ENCODE measurements around the gene TMPRSS4.

Gene TMPRSS4

DNA sequence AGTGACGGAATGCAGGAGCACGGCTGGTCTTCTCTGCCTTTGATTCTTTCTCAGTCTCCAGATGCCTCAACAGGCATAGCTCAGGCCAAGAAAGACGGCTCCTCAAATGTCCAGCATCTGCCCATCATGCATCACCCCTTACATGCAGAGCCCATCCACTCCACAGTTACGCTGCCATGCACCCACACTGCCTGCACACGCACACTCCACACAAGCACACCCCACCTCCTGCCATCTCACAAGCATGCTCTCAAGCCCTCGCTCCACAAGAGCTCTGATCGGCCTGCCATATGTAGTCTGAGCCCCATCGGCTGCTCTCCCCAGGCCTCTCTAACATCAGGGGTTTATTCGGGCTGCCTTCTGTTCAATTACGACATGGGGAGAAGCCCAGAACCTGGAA is 56.9 kb downstream of the TMPRSS4 start:
- no peak for DNase-seq (ENCODE audit: low read depth in 1 of 2, low spot score in 1 of 2)

DNA sequence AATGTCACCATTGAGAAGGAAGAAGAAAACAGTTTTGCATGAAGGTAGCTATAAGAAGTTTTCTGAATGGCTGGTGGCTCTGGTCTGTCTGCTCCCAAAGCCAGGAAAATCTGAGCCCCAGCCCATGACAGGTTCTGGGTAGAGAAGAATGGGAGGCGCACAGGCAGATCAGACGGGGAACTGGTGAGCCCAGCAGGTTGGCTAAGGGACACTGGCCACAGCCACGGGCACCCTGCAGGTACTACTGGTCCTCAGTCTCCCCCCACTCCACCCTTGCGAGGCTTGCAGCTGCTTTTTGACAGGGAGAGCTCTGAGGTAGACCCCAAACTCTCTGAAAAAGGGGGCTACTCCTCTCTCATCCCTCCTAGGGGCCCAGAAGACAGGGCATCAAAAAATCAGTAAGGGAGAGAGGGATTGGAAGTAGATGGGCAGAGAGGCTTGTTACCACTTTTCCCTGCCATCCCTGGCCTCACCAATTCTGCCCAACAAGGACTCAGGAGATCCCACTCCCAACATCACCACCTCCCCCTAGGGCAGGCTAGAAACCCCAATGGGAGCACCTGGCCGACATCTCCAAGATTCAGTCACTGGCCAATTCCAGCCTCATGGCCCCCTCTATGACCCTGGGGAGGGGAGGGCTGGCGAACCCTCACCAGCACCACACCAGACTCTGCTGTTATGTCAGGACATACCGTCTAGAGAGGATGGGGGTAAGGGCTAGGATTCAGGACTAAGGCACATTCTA is 58.3 kb downstream of the TMPRSS4 start:
- no peak for DNase-seq (ENCODE audit: low read depth in 1 of 2, low spot score in 1 of 2)

DNA sequence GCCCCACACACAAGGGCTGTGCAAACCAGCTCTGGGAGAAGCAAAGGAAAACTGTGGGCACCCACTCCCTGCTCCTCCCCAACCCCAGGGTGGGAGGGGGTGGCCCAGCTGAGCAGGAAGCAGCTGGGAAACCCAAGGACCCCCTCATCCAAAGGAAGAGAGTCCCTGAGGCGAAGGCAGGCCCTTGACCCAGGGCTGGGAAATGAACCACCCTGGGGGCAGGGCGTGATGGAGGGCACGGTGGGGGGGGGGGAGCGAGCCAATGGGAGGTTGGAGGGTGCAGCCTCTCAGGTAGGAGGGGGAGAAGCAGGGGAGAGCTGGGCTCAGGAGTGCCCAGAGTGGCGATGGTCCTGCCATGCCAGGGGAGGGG is 58.9 kb downstream of the TMPRSS4 start:
- no peak for DNase-seq (ENCODE audit: low read depth in 1 of 2, low spot score in 1 of 2)

DNA sequence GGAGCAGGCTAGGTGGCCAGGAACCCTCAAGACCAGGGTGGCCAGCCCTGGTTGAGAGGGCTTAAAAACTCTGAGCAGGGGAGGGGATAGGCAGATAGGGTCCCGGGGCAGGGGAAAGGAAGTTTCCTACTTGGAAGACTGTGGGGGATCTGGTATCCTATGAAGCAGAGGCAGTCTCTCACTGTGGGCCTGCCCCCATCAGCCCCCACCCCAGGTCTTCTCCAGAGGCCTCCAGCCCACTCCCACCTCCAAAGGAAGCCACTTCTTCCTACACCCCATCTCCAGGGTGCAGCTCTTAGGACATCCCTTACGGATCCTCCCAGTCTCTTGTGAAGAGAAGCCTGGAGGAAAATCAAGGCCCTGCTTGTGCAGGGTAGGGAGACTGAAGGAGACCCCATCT is 59.5 kb downstream of the TMPRSS4 start:
- DNase-seq (ENCODE audit: low read depth in 1 of 2, low spot score in 1 of 2), result no peak

DNA sequence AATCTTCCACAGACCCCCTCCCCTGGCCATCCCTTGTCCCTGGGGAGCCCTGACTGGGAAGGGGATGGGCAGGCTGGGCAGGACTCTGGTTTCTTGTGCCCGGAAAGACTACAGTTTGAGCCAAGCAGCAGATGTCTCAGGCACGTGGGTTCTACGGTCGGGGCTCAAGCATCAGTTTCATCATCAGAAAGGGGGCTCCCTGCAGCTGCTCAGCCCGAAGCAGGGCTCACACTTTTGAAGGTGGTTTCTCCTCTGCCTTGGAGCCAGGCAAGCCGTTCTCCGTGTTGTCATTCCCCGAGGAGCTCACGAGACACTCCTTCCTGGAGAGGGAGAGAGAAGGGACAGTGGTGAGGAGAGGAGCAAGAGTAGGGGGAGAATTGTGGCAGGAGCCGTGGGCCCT is 59.9 kb downstream of the TMPRSS4 start:
- DNase-seq (ENCODE audit: low read depth in 1 of 2, low spot score in 1 of 2), result no peak

DNA sequence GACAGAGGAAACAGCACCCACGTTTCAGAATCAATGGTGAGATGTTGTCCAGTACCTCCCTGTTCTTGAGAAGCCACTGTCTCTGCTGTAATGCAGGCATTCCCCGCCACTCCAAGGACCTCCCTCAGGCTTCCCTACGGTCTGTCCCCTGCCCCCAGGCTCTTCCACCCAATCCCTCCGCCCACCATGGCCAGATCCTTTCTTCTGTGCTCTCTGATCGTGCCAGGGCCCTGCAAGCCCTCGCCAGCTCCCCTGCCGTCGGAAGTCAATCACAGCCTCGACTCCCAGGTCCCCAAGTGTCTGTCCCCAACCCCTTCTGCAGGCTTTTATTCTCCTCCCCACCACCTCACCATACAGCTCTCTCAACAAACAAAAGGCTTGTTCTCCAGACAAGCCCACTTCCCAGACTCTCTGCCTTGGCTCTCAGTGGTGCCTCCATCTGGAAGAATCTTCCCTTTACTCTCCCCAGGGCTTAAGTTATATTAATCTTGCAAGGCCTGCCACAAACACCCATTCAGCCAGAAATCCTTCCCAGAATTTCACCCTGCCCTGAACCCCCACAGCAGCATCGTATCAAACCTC is 62.1 kb downstream of the TMPRSS4 start:
- DNase-seq (ENCODE audit: low read depth in 1 of 2, low spot score in 1 of 2), result no peak

DNA sequence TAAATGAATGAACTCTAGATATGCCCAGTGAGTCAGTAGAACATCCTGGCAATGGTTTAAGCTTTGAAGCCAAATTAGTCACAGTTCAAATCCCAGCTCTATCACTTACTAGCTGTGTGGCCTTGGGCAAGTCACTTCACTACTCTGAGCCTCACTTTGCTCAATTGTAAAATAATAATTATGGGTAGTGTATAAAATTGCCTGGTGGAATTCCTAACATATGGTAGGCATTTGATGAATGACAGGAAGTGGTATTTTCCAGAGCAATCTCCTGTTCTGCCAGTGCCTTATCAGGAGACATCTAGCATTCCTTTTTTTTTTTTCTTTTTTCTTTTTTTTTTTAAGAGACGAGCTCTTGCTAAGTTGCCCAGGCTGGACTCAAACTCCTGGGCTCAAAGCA is 62.7 kb downstream of the TMPRSS4 start:
- DNase-seq (ENCODE audit: low read depth in 1 of 2, low spot score in 1 of 2), result no peak

DNA sequence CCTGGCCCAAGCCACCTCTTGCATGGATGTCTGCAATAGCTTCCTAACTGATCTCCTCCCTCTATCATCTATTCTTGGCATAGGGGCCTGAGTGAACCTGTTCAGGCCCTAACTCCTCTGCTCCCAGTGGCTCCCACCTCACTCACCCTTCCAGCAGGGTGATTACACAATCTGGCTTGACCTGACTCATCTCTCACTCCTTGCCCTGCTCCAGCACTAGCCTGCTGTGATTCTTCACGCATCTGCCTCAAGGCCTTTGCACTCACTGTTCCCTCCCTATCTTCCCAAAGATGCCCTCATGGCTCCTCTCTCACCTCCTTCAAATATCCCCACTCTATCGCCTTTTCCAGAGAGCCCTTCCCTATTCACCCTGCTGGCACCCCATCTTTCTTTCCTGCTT is 65.2 kb downstream of the TMPRSS4 start:
- DNase-seq (ENCODE audit: low read depth in 1 of 2, low spot score in 1 of 2), result no peak

DNA sequence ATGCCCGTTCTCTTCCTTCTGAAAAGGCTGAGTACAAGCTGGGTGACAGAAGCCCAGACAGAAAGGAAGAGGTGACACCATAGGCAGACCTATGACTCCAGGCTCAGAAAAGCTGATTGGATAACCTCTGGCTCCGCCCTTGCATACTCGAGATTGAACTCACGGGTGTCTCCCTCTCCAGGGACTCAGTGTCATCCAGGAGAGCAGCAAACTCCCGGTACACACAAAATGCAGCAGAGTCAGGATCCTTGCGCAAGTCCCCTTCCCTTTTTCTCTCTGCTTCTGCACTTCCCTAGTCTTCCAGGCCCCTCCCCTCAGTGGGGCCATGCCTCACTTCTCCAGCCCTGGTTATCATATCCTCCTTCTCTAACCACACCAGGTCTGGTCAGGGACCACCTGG is 65.9 kb downstream of the TMPRSS4 start:
- DNase-seq (ENCODE audit: low read depth in 1 of 2, low spot score in 1 of 2), result no peak

DNA sequence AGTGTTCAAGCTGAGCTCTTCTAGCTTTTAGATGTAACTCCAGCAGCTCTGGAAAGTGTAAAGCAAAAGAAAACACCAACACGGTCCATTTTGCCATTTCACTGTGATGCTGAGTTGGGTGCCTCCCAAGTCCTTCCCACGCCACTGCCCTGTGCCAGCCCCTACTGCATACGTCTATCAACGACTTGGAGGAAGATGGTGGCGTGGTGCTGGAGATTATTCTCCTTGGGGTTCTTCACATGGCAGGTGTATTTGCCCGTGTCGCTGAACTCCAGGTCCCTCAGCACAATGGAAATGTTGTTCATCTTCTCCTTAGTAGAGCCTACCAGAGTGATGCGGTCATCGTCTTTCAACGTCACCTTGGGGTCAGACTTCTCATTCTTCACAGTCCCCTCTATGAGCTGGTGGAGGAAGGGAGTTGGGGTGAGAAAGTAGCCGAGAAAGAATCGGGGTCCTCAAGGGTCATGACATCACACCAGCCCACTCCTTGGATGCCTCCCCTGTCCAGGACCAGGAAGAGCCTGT is 66.8 kb downstream of the TMPRSS4 start:
- DNase-seq (ENCODE audit: low read depth in 1 of 2, low spot score in 1 of 2), result no peak

DNA sequence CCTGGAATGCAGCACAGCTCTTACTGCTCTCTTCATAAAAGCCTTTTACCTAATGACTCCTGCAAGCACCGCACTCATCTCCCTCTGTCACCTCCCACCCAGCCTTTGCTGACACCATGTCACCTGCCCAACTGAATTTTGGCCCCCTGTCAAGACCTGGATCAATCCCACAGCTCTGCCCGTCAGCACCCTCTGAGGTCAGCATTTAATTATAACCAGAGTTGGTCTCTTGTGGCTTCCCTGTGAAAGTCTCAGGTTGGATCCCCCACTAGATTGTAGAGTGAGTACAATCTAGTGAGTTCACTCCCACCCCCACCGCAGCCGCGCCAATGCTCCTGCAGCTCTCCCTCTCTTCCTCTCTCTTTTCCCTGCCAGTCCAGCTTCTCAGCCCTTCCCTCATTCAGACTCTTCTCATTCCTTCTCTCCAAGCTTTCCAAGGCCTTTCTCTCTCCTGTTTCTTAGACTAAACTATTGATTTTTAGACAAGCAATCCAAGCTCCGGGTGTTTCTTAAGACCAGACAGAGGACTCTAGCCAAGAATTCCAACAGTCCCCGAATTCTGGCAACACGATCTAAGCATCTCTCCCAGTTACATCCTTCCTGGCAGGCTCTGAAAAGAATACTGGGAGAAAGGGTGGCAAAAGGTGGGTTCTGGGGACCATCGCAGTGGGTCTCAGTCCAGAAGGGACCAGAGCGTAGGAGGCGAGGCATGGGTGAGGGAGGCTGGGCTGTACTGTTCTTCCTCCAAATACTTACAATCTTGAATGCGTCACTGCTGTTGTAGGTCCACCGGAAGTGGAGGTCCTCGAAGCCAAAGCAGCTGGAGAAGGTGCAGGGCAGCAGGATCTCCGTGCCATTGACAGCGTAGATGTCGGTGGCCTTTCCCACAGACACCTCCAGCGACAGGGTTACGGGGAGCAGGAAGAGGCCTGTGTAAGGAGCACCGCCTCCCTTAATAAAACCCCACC is 67.7 kb downstream of the TMPRSS4 start:
- DNase-seq (ENCODE audit: low read depth in 1 of 2, low spot score in 1 of 2), result no peak

DNA sequence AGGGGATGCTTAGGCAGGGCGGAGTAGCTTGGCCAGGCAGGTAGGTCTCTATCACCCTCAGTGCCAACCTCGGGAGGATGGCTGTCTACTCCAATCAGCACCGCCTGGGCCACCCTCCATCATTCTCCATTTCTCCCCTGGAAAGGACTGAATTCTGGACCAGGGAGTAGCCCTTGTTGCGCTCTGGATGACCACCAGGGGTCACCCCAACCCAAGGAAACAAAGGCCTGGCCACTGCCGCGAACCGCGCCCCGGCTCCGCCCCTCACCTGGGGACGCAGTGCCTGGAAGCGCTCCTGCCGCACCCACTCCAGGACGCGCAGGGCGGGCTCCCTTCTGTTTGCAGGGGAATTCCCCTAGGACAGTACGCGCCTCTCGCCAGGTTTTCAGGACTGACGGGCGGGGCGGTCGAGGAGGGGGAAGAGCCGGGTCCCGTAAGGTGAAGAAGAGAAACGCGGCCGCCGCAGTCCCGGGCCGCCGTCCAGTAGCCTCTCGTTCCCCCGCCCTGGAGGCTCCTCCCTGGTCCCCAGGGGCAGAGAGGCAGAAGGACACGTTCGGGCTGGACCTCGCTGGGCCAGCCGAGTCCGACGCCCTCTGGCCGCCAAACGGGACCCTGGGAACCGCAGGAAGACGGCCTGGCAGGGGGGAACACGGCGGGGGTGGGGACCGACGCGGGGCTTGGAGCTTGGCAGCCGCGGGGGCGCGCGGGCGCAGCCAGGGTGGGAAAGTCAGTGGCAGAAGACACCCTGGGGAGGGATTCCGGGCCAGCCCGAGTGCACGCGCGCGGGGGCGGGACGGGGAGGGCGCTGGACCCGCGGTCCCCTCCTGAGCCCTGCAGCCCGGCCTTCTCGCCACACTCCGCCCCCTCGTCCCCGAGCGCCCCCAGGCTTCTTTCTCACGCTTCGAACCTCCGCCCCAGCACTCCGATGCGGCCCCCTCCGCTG is 68.7 kb downstream of the TMPRSS4 start:
- peak; percentile 77 to 81 for DNase-seq (ENCODE audit: low read depth in 1 of 2, low spot score in 1 of 2)

DNA sequence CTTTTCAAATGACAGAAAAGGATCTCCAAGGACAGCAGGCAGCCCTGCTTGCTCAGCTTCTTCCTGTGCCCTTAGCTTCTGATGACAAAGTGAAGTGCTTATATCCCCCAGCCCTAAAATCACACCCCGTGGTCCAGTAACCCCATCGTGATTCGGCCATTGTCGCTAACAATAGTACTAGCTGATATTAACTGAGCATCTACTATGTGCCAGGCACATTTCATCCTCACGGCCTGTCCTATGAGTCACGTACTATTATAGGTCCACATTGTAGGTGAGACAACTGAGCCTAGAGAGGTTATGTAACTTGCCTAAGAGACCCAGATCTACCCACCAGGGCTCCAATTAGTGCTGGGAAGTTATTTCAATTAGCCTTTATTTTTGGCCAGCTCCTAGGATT is 69.7 kb downstream of the TMPRSS4 start:
- DNase-seq (ENCODE audit: low read depth in 1 of 2, low spot score in 1 of 2), result no peak

DNA sequence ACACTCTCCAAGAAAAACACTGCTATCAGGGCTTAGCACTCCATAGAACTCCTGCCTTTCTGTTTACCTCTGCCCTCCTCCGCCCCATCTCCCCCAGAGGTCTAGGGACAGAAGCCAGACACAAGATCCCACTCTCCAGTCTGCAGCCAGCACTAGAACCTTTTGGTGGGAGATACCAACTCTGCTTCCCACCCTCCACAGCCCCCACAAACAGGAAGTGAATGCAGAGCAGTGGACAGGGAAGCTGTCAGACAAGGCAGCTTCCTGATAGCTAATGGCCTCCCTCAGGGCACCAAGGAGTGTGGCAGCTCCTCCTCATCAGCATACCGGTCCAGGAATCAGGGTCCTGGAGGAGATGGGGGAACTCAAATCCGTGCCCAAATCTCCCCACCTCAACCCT is 70.6 kb downstream of the TMPRSS4 start:
- no peak for DNase-seq (ENCODE audit: low read depth in 1 of 2, low spot score in 1 of 2)

DNA sequence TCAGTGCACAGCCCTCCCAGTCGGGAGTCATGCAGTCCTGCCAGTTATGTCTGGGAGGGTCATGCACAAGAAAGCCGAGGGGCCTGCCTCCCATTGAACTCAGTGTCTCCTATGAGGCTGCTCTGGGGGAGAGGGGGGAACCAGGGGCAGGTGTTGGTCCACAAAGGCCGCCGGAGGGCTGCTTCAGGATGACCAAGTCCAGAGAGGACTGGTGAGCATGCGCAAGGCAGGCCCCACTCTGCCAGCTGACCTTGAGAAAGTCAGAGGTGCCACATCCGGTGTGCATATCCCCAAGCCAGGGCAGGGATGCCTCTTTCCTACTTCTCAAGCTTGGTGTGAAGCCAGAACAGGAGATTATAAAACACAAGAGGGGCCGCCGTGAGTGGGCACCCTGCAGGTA is 71.4 kb downstream of the TMPRSS4 start:
- no peak for DNase-seq (ENCODE audit: low read depth in 1 of 2, low spot score in 1 of 2)

DNA sequence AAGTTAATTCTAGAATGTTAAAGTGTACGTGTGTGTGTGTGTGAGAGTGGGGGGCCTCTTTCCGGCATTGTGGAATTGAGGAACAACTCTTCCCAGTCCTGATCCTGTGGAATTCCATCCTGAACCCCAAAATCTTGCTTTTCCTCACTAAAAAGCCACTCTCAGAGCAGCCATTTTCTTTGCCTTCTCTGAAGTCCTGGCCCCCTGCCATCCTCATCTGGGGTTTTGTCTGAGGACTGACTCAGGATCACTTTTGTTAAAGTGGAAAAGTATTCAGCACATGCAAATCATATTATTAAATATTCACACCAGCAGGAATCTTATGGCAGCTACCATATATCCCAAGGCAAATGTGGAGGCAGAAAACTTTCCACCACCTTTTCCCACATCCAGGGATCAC is 72.0 kb downstream of the TMPRSS4 start:
- DNase-seq (ENCODE audit: low read depth in 1 of 2, low spot score in 1 of 2), result no peak

DNA sequence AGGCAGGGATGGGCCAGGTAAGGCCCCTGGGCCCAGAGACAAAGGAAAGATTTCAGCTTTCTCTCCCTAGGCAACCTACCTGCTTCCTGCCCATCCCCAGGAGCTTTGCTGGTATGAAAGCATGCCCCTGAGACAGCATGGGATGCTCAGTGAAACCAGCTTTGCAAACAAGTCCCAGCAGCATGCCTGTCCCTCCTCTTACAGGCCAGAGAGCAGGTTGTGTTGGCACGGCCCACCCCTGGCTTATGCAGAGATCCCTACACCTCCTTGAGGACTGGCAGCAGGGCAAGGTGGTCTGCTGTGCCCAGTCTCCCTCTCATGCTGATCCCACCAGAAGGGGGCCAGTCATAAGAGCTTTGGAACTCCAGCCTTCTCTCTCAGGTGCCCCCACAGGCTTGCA is 72.6 kb downstream of the TMPRSS4 start:
- no peak for DNase-seq (ENCODE audit: low read depth in 1 of 2, low spot score in 1 of 2)

DNA sequence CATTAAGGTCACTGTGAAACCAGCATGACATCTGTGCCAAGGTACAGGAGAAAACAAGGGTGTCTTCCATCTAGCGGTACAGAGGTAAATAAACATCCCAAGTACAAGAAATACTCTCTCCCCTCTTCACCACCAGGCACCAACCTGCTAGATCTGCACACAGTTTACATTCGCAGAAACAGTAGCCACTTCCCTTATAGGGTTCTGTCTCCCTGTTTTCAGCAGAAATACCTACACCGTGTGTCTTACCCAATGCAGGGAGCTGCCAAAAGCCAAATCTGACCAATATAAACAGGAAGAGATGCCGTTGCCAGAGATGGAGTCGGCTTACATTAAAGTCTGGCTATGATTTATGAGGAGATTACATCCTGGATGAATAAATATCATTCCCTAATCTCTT is 74.6 kb downstream of the TMPRSS4 start:
- DNase-seq (ENCODE audit: low read depth in 1 of 2, low spot score in 1 of 2), result no peak

DNA sequence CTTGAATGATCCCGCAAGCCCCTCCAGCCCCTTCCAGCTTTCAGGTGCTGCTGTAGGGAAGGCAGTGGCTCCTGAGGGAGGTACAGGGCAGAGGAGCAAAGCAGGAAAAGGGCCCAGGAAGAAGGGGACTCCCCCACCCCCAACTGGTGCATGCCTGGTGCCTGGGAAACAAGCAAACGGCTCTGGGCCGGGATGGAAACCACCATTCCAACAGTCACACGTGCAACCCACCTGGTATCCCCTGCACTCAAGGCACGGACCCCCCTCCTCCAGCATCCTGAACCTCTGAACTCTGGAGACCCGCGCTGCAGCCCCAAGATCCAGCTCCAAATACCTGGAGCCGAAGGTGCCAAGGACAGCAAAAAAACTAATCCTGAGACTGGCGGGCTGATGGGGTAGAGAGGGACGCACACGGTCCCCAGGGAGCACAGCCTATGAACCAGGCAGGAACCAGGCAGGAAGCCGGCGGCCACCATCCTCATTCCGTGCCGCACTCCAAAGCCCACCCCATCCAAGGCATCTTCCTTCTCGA is 75.2 kb downstream of the TMPRSS4 start:
- DNase-seq (ENCODE audit: low read depth in 1 of 2, low spot score in 1 of 2), result no peak

Measured in stimulated activated CD4-positive, alpha-beta T cell treated with anti-CD3 and anti-CD28 coated beads, Interleukin-15, amount 100 ng/mL, for 1 hour (primary cell).